ENCODE data around the gene ARIH1.

GRCh38 chr15:72445426-72445825, 28.7 kb upstream of the ARIH1 start:
- no peak for TF ChIP-seq RARB (CRISPR knock-in tag; IDR thresholded peaks at IDR 0.05)
- TF ChIP-seq ZNF565 (CRISPR knock-in tag; conservative IDR thresholded peaks at IDR 0.05; ENCODE audit: low read depth), result no peak
- TF ChIP-seq ZNF8 (CRISPR knock-in tag; IDR thresholded peaks at IDR 0.05), result no peak
- no peak for TF ChIP-seq ZNF70 (CRISPR knock-in tag; IDR thresholded peaks at IDR 0.05)
- no peak for TF ChIP-seq ZFP3 (CRISPR knock-in tag; IDR thresholded peaks at IDR 0.05)
